ENCODE results near the gene EIF5B. TPM values are rescaled to one million over a fixed set of nuclear protein-coding genes. Genes with fewer than 3 reads are reported as not detected.
"Not testable (repeated sequence)": the region's sequence is repeated elsewhere in the genome, so short reads cannot be mapped to it uniquely, and the experiment has no call there.

Gene EIF5B
- total RNA-seq = 53.6 and 58.2 TPM in 2 replicates

- intact Hi-C loops (cut with micrococcal nuclease) = loop anchor here (1.0 to 10.0 kb wide), 10 partner anchors 253 to 1915 kb away; partner anchors contain the start of genes CNOT11, COA5, COX5B and INPP4A
These were observed at the start of gene EIF5B for GRCh38 chr2:99337113-99338028. EIF5B (plus strand) TSS chr2:99337389; CDS start chr2:99337555, 166 bp downstream.

- intact Hi-C loops (cut with micrococcal nuclease) = no loop called here
These were observed 39.2 kb upstream of the EIF5B start for GRCh38 chr2:99297994-99298393.

- intact Hi-C loops (cut with micrococcal nuclease) = no loop called here
These were observed 37.6 kb upstream of the EIF5B start for GRCh38 chr2:99299580-99299979.

GRCh38 chr2:99301097-99301496, 36.1 kb upstream of the EIF5B start, which contains the start of gene LYG1:
LYG1 (minus strand) TSS chr2:99301197; CDS start chr2:99295670, 5,527 bp downstream.
- intact Hi-C loops (cut with micrococcal nuclease) = not testable (repeated sequence)

GRCh38 chr2:99317161-99317872, 19.9 kb upstream of the EIF5B start:
- intact Hi-C loops (cut with micrococcal nuclease) = no loop called here

- intact Hi-C loops (cut with micrococcal nuclease) = not testable (repeated sequence)
These were observed 19.4 kb upstream of the EIF5B start for GRCh38 chr2:99317873-99318200.

- intact Hi-C loops (cut with micrococcal nuclease) = no loop called here
These were observed 11.8 kb upstream of the EIF5B start for GRCh38 chr2:99325384-99325783.

- intact Hi-C loops (cut with micrococcal nuclease) = loop anchor here (1.0 to 10.0 kb wide), 14 partner anchors 154 to 1917 kb away; partner anchors contain the start of genes C2orf15, CNOT11, COX5B and INPP4A
These were observed 1.0 kb upstream of the EIF5B start, which contains the start of gene TXNDC9 for GRCh38 chr2:99335911-99336803. TXNDC9 (minus strand) TSS chr2:99336333; CDS start chr2:99333210, 3,123 bp downstream.

- intact Hi-C loops (cut with micrococcal nuclease) = loop anchor here (1.0 to 10.0 kb wide), 15 partner anchors 154 to 1916 kb away; partner anchors contain the start of genes C2orf15, CNOT11, COA5 and COX5B
These were observed 431 bp upstream of the EIF5B start for GRCh38 chr2:99336804-99337112.

GRCh38 chr2:99338029-99338585, 918 bp downstream of the EIF5B start:
- intact Hi-C loops (cut with micrococcal nuclease) = loop anchor here (5.0 to 10.0 kb wide), 5 partner anchors 253 to 1667 kb away; partner anchors contain the start of genes MGAT4A, RPL31 and TMEM131

GRCh38 chr2:99340669-99341236, 3.6 kb downstream of the EIF5B start:
- intact Hi-C loops (cut with micrococcal nuclease) = no loop called here

GRCh38 chr2:99342536-99342935, 5.3 kb downstream of the EIF5B start:
- intact Hi-C loops (cut with micrococcal nuclease) = no loop called here

- intact Hi-C loops (cut with micrococcal nuclease) = not testable (repeated sequence)
These were observed 8.3 kb downstream of the EIF5B start for GRCh38 chr2:99345446-99345845.

GRCh38 chr2:99346218-99346617, 9.0 kb downstream of the EIF5B start:
- intact Hi-C loops (cut with micrococcal nuclease) = no loop called here

- intact Hi-C loops (cut with micrococcal nuclease) = no loop called here
These were observed 11.0 kb downstream of the EIF5B start for GRCh38 chr2:99348173-99348572.

- intact Hi-C loops (cut with micrococcal nuclease) = no loop called here
These were observed 13.0 kb downstream of the EIF5B start for GRCh38 chr2:99350194-99350593.

GRCh38 chr2:99354070-99354469, 16.9 kb downstream of the EIF5B start:
- intact Hi-C loops (cut with micrococcal nuclease) = no loop called here

GRCh38 chr2:99354825-99355224, 17.6 kb downstream of the EIF5B start:
- intact Hi-C loops (cut with micrococcal nuclease) = not testable (repeated sequence)

GRCh38 chr2:99356853-99357252, 19.7 kb downstream of the EIF5B start:
- intact Hi-C loops (cut with micrococcal nuclease) = no loop called here

- intact Hi-C loops (cut with micrococcal nuclease) = no loop called here
These were observed 28.5 kb downstream of the EIF5B start for GRCh38 chr2:99365661-99366060.
